Measurements from ENCODE around the gene PADI2. TPM values are rescaled to one million over a fixed set of nuclear protein-coding genes. Genes with fewer than 3 reads are reported as not detected.

PADI2 gene
- total and polyA plus RNA-seq, 2 donors (not counting 3 experiments of a cell fraction or from before 2014, with no cell fraction given): not detected

DNA sequence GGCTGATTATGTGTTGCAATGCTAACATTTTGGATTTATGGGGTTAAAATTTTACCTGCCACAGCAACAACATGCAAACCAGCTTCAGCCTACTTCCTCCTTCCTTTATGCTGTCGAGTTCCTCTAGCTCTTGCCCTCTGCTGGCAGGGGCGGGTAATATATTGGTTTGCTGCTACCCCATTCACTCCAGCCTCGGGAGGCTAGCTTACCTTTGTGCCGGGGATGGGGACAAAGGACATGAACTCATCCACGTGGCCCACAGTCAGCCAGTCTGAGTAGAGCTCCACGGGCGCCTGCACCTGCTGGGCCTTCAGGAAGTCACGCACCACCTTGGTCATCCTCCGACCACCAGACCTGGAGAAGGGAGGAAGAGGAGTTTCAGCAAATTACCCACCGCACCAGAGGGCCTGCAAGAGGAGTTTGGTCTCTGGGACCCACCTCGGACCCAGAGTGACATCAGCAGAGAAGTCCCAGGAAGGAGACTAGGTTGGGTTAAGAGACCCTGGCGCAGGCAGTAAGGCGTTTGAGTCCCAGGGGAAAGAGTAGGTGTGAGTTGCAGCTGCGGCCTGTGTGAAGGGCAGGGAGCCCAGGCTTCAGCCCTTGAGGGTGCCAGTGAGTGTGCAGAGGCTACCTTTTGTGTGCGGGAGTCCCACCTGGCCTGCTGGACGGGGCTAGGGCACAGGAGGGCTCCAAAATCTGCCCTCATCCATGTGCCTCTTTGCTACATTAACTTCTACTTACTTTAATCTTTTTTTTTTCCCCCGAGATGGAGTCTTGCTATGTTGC, 43.6 kb downstream of the PADI2 start:
- Histone ChIP-seq H3K27ac (ENCODE audit: insufficient read depth, low read depth, low read length) (no peak overlapping the region), H4K20me1 (replicated peaks; ENCODE audit: control insufficient read depth, extremely low read depth, insufficient read depth, low read length) (no peaks in the 10 kb centered on the region), H3K27me3 (ENCODE audit: control insufficient read depth in 2 of 2, insufficient read depth in 2 of 2, low read length in 2 of 2) (no peaks in the 10 kb centered on the region), H3K9ac (replicated peaks; ENCODE audit: extremely low read depth, insufficient read depth, low read length) (no peak overlapping the region), H3K9me1 (replicated peaks; ENCODE audit: control insufficient read depth, extremely low read depth, insufficient read depth, low read length) (no peaks in the 10 kb centered on the region), H3K4me1 (ENCODE audit: control insufficient read depth, extremely low read depth, insufficient read depth, low read length) (no peaks in the 10 kb centered on the region), H3K4me3 (replicated peaks in 1 of 3; ENCODE audit: insufficient read depth in 1 of 3, low read depth in 1 of 3, low read length in 3 of 3) (no peak overlapping the region), H3K4me2 (ENCODE audit: insufficient read depth, low read length) (no peak overlapping the region), H3K9me3 (replicated peaks; ENCODE audit: control insufficient read depth, insufficient read depth, low read length) (no peaks in the 10 kb centered on the region), H2AFZ (ENCODE audit: low read depth, low read length) (no peak overlapping the region), H3K79me2 (ENCODE audit: control insufficient read depth, insufficient read depth, low read length) (no peaks in the 10 kb centered on the region), H3K36me3 (ENCODE audit: control insufficient read depth in 2 of 2, extremely low read depth in 1 of 2, insufficient read depth in 2 of 2, low read length in 2 of 2) (no peaks in the 10 kb centered on the region)
- ChIA-PET CTCF (interaction anchor here (0.8 to 1.4 kb wide), 4 partner anchors 11 to 124 kb away, joined by 3 to 4 read pairs (median 3); no protein-coding TSS in a partner anchor), POLR2A (no interaction called here)
- intact Hi-C loops (cut with micrococcal nuclease) (loop anchor here (1.0 kb wide), 1 partner anchor 16 kb away; no protein-coding TSS in a partner anchor), dilution Hi-C loops (cut with MboI; ENCODE audit: extremely low pct_ligation_motif_present, low sequenced_read_pairs) (no loop called here)
- BruUV-seq (replicated peaks): no TSS peak
- DNase-seq (ENCODE audit: low read depth, low spot score): no peak
- peak; percentile 8 for FAIRE-seq
- TF ChIP-seq, protein P1, sequence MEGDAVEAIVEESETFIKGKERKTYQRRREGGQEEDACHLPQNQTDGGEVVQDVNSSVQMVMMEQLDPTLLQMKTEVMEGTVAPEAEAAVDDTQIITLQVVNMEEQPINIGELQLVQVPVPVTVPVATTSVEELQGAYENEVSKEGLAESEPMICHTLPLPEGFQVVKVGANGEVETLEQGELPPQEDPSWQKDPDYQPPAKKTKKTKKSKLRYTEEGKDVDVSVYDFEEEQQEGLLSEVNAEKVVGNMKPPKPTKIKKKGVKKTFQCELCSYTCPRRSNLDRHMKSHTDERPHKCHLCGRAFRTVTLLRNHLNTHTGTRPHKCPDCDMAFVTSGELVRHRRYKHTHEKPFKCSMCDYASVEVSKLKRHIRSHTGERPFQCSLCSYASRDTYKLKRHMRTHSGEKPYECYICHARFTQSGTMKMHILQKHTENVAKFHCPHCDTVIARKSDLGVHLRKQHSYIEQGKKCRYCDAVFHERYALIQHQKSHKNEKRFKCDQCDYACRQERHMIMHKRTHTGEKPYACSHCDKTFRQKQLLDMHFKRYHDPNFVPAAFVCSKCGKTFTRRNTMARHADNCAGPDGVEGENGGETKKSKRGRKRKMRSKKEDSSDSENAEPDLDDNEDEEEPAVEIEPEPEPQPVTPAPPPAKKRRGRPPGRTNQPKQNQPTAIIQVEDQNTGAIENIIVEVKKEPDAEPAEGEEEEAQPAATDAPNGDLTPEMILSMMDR (IDR thresholded peaks at IDR 0.05; ENCODE audit: extremely low read depth in 1 of 2, insufficient read depth in 1 of 2, low read depth in 1 of 2, low read length in 2 of 2): peak; percentile 22 to 24
- no peak for TF ChIP-seq GATA2 (IDR thresholded peaks at IDR 0.05; ENCODE audit: insufficient read depth, insufficient read length, low read depth, low read length)

DNA sequence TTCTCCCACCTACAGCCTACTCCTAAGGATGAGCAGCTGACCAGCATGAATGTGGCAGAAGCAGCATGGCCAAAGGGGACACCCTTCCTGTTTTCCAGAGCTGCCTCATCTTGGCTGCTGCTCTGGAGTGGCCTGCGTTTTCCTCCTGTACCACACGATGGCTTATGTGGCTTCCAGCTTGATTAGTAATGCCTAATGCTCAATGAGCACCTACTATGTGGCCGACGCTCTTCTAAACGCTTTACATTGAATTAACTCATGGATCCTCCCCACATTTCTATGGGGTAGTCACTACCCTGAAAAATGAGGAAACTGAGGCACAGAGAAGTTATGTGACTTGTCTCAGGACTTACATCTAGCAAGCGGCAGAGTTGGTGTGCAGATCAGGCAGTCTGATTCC, 47.5 kb downstream of the PADI2 start:
- intact Hi-C loops (cut with micrococcal nuclease) (no loop called here), dilution Hi-C loops (cut with MboI; ENCODE audit: extremely low pct_ligation_motif_present, low sequenced_read_pairs) (no loop called here)
- Histone ChIP-seq H3K79me2 (ENCODE audit: control insufficient read depth, insufficient read depth, low read length) (no peaks in the 10 kb centered on the region), H3K9me3 (replicated peaks; ENCODE audit: control insufficient read depth, insufficient read depth, low read length) (no peaks in the 10 kb centered on the region), H3K36me3 (ENCODE audit: control insufficient read depth in 2 of 2, extremely low read depth in 1 of 2, insufficient read depth in 2 of 2, low read length in 2 of 2) (no peaks in the 10 kb centered on the region), H3K4me1 (ENCODE audit: control insufficient read depth, extremely low read depth, insufficient read depth, low read length) (no peaks in the 10 kb centered on the region), H3K27ac (ENCODE audit: insufficient read depth, low read depth, low read length) (no peak overlapping the region), H3K4me3 (replicated peaks in 1 of 3; ENCODE audit: insufficient read depth in 1 of 3, low read depth in 1 of 3, low read length in 3 of 3) (no peak overlapping the region), H3K4me2 (ENCODE audit: insufficient read depth, low read length) (no peak overlapping the region), H3K27me3 (ENCODE audit: control insufficient read depth in 2 of 2, insufficient read depth in 2 of 2, low read length in 2 of 2) (no peaks in the 10 kb centered on the region), H2AFZ (ENCODE audit: low read depth, low read length) (no peak overlapping the region), H3K9me1 (replicated peaks; ENCODE audit: control insufficient read depth, extremely low read depth, insufficient read depth, low read length) (no peaks in the 10 kb centered on the region), H3K9ac (replicated peaks; ENCODE audit: extremely low read depth, insufficient read depth, low read length) (no peak overlapping the region), H4K20me1 (replicated peaks; ENCODE audit: control insufficient read depth, extremely low read depth, insufficient read depth, low read length) (no peaks in the 10 kb centered on the region)
- CTCF ChIA-PET: no interaction called here
- BruUV-seq (replicated peaks): no TSS peak
- POLR2A ChIA-PET: no interaction called here
- DNase-seq (ENCODE audit: low read depth, low spot score) (no peak), FAIRE-seq (no peak)
- TF ChIP-seq POLR2A (IDR thresholded peaks at IDR 0.05; ENCODE audit: low read depth, low read length) (no peak), POLR2AphosphoS5 (IDR thresholded peaks at IDR 0.05; ENCODE audit: insufficient read depth, low read depth, low read length) (no peak), JUN (IDR thresholded peaks at IDR 0.05; ENCODE audit: borderline replicate concordance, insufficient read depth, insufficient read length, low read depth) (no peak), MYC (IDR thresholded peaks at IDR 0.05; ENCODE audit: low read depth, low read length) (no peak)
